H1 (cell line): ENCODE results near the gene GCK. TPM values are rescaled to one million over a fixed set of nuclear protein-coding genes. Genes with fewer than 3 reads are reported as not detected.

Experiments used
- CTCF ChIA-PET: fragments of 300-600 bp; sonication (Branson Sonifier 250); formaldehyde crosslinking; loops from one replicate; lab custom pipeline; 2021; ENCODE audit not compliant: partially characterized antibody; lab: Charles Lee
- POLR2A ChIA-PET: fragments of 300-600 bp; sonication (Branson Sonifier 250); formaldehyde crosslinking; loops from one replicate; lab custom pipeline; 2021; ENCODE audit warnings: inconsistent platforms; ENCODE audit not compliant: partially characterized antibody; lab: Charles Lee
- DNase-seq, 2 experiments: peaks; one replicate each; pipeline versions ENCODE4 v3.0.0 to v3.0.0-alpha.2; 2010 to 2022; ENCODE audit warnings: low spot score in 2 of 2, low read depth in 1 of 2, mixed read lengths in 1 of 2
- FAIRE-seq: peaks from 2 replicates; lab custom pipeline; 2011; peaks lifted over from hg19 to GRCh38; lab: Jason Lieb, UNC
- H2AFZ ChIP-seq: 2 replicates; pipeline ENCODE4 v1.8.1; 2012; ENCODE audit warnings: low read length, inconsistent platforms
- H2AK5ac ChIP-seq: 2 replicates; pipeline ENCODE4 v1.6.1; 2013; ENCODE audit warnings: low read depth, low read length
- H2BK120ac ChIP-seq: replicated peaks from 2 replicates; pipeline ENCODE3; 2013; ENCODE audit warnings: low read depth, low read length, inconsistent platforms
- H2BK12ac ChIP-seq: 2 replicates; pipeline ENCODE4 v1.6.1; 2013; ENCODE audit warnings: low read depth, low read length
- H2BK15ac ChIP-seq: 2 replicates; pipeline ENCODE4 v1.6.1; 2013; ENCODE audit warnings: low read length
- H2BK20ac ChIP-seq: 2 replicates; pipeline ENCODE4 v1.6.1; 2013; ENCODE audit warnings: low read length
- H2BK5ac ChIP-seq: 2 replicates; pipeline ENCODE4 v1.6.1; 2013; ENCODE audit warnings: low read depth, low read length
- H3K14ac ChIP-seq: 2 replicates; pipeline ENCODE4 v1.6.1; 2013; ENCODE audit warnings: inconsistent platforms; ENCODE audit not compliant: insufficient read length
- H3K18ac ChIP-seq: 2 replicates; pipeline ENCODE4 v1.6.1; 2013; ENCODE audit warnings: low read length; ENCODE audit errors: extremely low read depth
- H3K23ac ChIP-seq: 2 replicates; pipeline ENCODE4 v1.6.1; 2013; ENCODE audit warnings: inconsistent platforms; ENCODE audit not compliant: insufficient read length
- H3K23me2 ChIP-seq: 2 replicates; pipeline ENCODE4 v1.6.1; 2013; ENCODE audit warnings: low read depth, low read length
- H3K27ac ChIP-seq: 2 replicates; pipeline ENCODE4 v1.6.1; 2011; ENCODE audit warnings: low read depth, low read length, inconsistent platforms
- H3K27me3 ChIP-seq, 4 experiments: replicated peaks in 1 of 4; 1 replicate in 1 of 4; 2 replicates in 3 of 4; pipeline versions ENCODE4 v1.6.1 to v1.8.1; 2011 to 2013; ENCODE audit warnings: low read length in 3 of 4, mild to moderate bottlenecking in 3 of 4, inconsistent platforms in 2 of 4, mixed read lengths in 2 of 4, moderate library complexity in 1 of 4; ENCODE audit not compliant: control insufficient read depth in 3 of 4, insufficient read depth in 3 of 4; ENCODE audit errors: extremely low read depth in 1 of 4
- H3K36me3 ChIP-seq, 4 experiments: 2 replicates each; pipeline versions ENCODE4 v1.6.1 to v1.8.1; 2011 to 2013; ENCODE audit warnings: mild to moderate bottlenecking in 4 of 4, low read length in 3 of 4, moderate library complexity in 2 of 4, control low read depth in 1 of 4, inconsistent platforms in 1 of 4; ENCODE audit not compliant: insufficient read depth in 4 of 4, control insufficient read depth in 2 of 4
- H3K4ac ChIP-seq: replicated peaks from 2 replicates; pipeline ENCODE3; 2013; ENCODE audit warnings: low read length, low read depth, mixed read lengths, inconsistent platforms; ENCODE audit not compliant: insufficient read length
- H3K4me1 ChIP-seq, 4 experiments: replicated peaks in 1 of 4; 1 replicate in 1 of 4; 2 replicates in 3 of 4; pipeline versions ENCODE4 v1.6.1 to v1.8.1; 2011 to 2013; ENCODE audit warnings: low read length in 3 of 4, inconsistent platforms in 2 of 4, mixed read lengths in 1 of 4; ENCODE audit not compliant: insufficient read depth in 4 of 4, control insufficient read depth in 3 of 4
- H3K4me2 ChIP-seq, 2 experiments: 2 replicates each; pipeline versions ENCODE4 v1.6.1 to v1.8.1; 2011 to 2013; ENCODE audit warnings: low read depth in 2 of 2, low read length in 2 of 2, control low read depth in 1 of 2, inconsistent platforms in 1 of 2, mild to moderate bottlenecking in 1 of 2; ENCODE audit not compliant: insufficient read depth in 1 of 2
- H3K4me3 ChIP-seq, 4 experiments: fragments of 200-600, 300-600 bp in 1 of 4; sonication (generic), shearing (Covaris generic), sonication (Bioruptor Twin) in 1 of 4; 2 replicates each; pipeline versions ENCODE4 v1.5.1 to v1.8.1; 2011 to 2016; ENCODE audit warnings: low read length in 4 of 4, low read depth in 3 of 4, control low read depth in 2 of 4, inconsistent platforms in 2 of 4, mild to moderate bottlenecking in 2 of 4, mixed read lengths in 1 of 4, moderate library complexity in 1 of 4; ENCODE audit not compliant: insufficient read depth in 2 of 4; ENCODE audit errors: extremely low read depth in 1 of 4
- H3K56ac ChIP-seq: replicated peaks from 2 replicates; pipeline ENCODE3; 2013; ENCODE audit warnings: low read depth, mild to moderate bottlenecking, mixed read lengths, low read length, inconsistent platforms; ENCODE audit not compliant: insufficient read length
- H3K79me1 ChIP-seq: 2 replicates; pipeline ENCODE4 v1.6.1; 2013; ENCODE audit warnings: low read depth, low read length, control low read depth
- H3K79me2 ChIP-seq, 2 experiments: 2 replicates each; pipeline versions ENCODE4 v1.6.1 to v1.8.1; 2012 to 2013; ENCODE audit warnings: low read length in 2 of 2, mild to moderate bottlenecking in 2 of 2, inconsistent platforms in 1 of 2; ENCODE audit not compliant: insufficient read depth in 2 of 2, control insufficient read depth in 1 of 2
- H3K9ac ChIP-seq, 4 experiments: replicated peaks in 1 of 4; 1 replicate in 1 of 4; 2 replicates in 3 of 4; pipeline versions ENCODE4 v1.6.1 to v1.8.1; 2011 to 2013; ENCODE audit warnings: low read depth in 3 of 4, low read length in 3 of 4, control low read depth in 2 of 4, mild to moderate bottlenecking in 2 of 4, moderate library complexity in 2 of 4, inconsistent platforms in 1 of 4; ENCODE audit errors: extremely low read depth in 1 of 4
- H3K9me3 ChIP-seq, 2 experiments: 2 replicates each; pipeline versions ENCODE4 v1.6.1 to v1.8.1; 2012 to 2013; ENCODE audit warnings: mild to moderate bottlenecking in 2 of 2, moderate library complexity in 2 of 2, control low read depth in 1 of 2, inconsistent platforms in 1 of 2, low read depth in 1 of 2, low read length in 1 of 2, mixed read lengths in 1 of 2; ENCODE audit not compliant: insufficient read depth in 2 of 2
- H4K20me1 ChIP-seq, 2 experiments: replicated peaks in 1 of 2; 2 replicates each; pipeline versions ENCODE3 to v1.8.1; 2011 to 2013; ENCODE audit warnings: inconsistent platforms in 2 of 2, low read length in 2 of 2, mild to moderate bottlenecking in 1 of 2; ENCODE audit not compliant: insufficient read depth in 2 of 2, control insufficient read depth in 1 of 2
- H4K5ac ChIP-seq: 2 replicates; pipeline ENCODE4 v1.6.1; 2013; ENCODE audit warnings: low read length, low read depth, mixed read lengths, inconsistent platforms; ENCODE audit not compliant: insufficient read length
- H4K8ac ChIP-seq: 2 replicates; pipeline ENCODE4 v1.8.0; 2013; ENCODE audit warnings: mild to moderate bottlenecking, moderate library complexity, low read length, inconsistent platforms; ENCODE audit not compliant: insufficient read depth; ENCODE audit errors: extremely low read depth
- H4K91ac ChIP-seq: replicated peaks from 2 replicates; pipeline ENCODE3; 2013; ENCODE audit warnings: low read length, mixed read lengths, inconsistent platforms; ENCODE audit not compliant: insufficient read length
- CEBPB ChIP-seq: IDR thresholded peaks from 2 replicates; pipeline ENCODE4 v1.6.1; 2012; ENCODE audit warnings: low read depth, low read length
- CHD1 ChIP-seq: IDR thresholded peaks from 2 replicates; pipeline ENCODE4 v1.6.1; 2012; ENCODE audit warnings: low read depth, low read length, improper control_type of control experiment
- EP300 ChIP-seq, 2 experiments: IDR thresholded peaks; 1 replicate in 1 of 2; 2 replicates in 1 of 2; pipeline ENCODE4 v1.6.1; 2011 to 2012; ENCODE audit warnings: low read depth in 2 of 2, low read length in 2 of 2, mild to moderate bottlenecking in 2 of 2, borderline replicate concordance in 1 of 2, inconsistent platforms in 1 of 2, moderate library complexity in 1 of 2
- NRF1 ChIP-seq: IDR thresholded peaks from 2 replicates; pipeline ENCODE4 v1.6.1; 2011; ENCODE audit warnings: mild to moderate bottlenecking, low read depth, low read length, improper control_type of control experiment
- RAD21 ChIP-seq, 2 experiments: IDR thresholded peaks in 1 of 2; conservative IDR thresholded peaks in 1 of 2; 2 replicates each; pipeline ENCODE4 v1.6.1; 2011; ENCODE audit warnings: low read depth in 2 of 2, low read length in 2 of 2, improper control_type of control experiment in 1 of 2, inconsistent platforms in 1 of 2, mild to moderate bottlenecking in 1 of 2, moderate library complexity in 1 of 2
- SIX5 ChIP-seq: IDR thresholded peaks from 2 replicates; pipeline ENCODE4 v1.6.1; 2011; ENCODE audit warnings: mild to moderate bottlenecking, low read depth, low read length
- SUZ12 ChIP-seq: fragments of 200-600 bp; sonication (generic); IDR thresholded peaks from 2 replicates; pipeline ENCODE4 v1.6.1; 2012; ENCODE audit warnings: mild to moderate bottlenecking, inconsistent platforms, low read length, moderate library complexity, mixed read lengths
- WGBS, 2 experiments: shearing (Covaris generic) in 1 of 2; methylation state at CpG; one replicate each; pipeline versions ENCODE4 v1.1.6 to v1.1.7; 2013 to 2015; ENCODE audit warnings: low lambda C conversion rate in 2 of 2, mixed read lengths in 2 of 2, inconsistent platforms in 1 of 2, low coverage in 1 of 2, missing lambda C conversion rate in 1 of 2; ENCODE audit not compliant: insufficient replicate concordance in 2 of 2, insufficient coverage in 1 of 2, insufficient read length in 1 of 2; ENCODE audit errors: extremely low coverage in 1 of 2, missing lambda C conversion rate in 1 of 2; 5-methylcytosine and 5-hydroxymethylcytosine counted together
- polyA plus RNA-seq, 7 experiments: library from polyadenylated mRNA; depleted of rRNA in 3 of 7; stranded (reverse) in 5 of 7; unstranded in 2 of 7; fragments of >200 nt in 5 of 7; fragments of 200-250 nt in 2 of 7; gene quantifications; 1 replicate in 5 of 7; 2 replicates in 1 of 7; 4 replicates in 1 of 7; pipeline versions ENCODE4 v1.2.1 to v1.2.3, GENCODE V29; 2011 to 2013; ENCODE audit warnings: missing spikeins in 2 of 7, mixed read lengths in 2 of 7
- total RNA-seq: library from RNA; stranded (reverse); fragmentation: NEBNext Ultra II Directional; extraction: Animal tissue kit (Norgen Biotek cat#: 25700); gene quantifications from 2 replicates; pipeline ENCODE4 v1.2.1, GENCODE V29; 2021
- TF ChIP-seq, protein P1 (sequence below), 3 experiments: IDR thresholded peaks; 1 replicate in 2 of 3; 2 replicates in 1 of 3; pipeline versions ENCODE4 v1.5.1 to v1.6.1; 2011; ENCODE audit warnings: low read length in 3 of 3, mild to moderate bottlenecking in 3 of 3, inconsistent platforms in 2 of 3, low read depth in 1 of 3, moderate library complexity in 1 of 3; ENCODE audit not compliant: insufficient read depth in 1 of 3; ENCODE audit errors: control extremely low read depth in 1 of 3

GCK gene
- total and polyA plus RNA-seq, 2 of the 8 experiments (the other 6 are each of a cell fraction or from before 2014, with no cell fraction given), result 2.4 to 4.9 TPM

DNA sequence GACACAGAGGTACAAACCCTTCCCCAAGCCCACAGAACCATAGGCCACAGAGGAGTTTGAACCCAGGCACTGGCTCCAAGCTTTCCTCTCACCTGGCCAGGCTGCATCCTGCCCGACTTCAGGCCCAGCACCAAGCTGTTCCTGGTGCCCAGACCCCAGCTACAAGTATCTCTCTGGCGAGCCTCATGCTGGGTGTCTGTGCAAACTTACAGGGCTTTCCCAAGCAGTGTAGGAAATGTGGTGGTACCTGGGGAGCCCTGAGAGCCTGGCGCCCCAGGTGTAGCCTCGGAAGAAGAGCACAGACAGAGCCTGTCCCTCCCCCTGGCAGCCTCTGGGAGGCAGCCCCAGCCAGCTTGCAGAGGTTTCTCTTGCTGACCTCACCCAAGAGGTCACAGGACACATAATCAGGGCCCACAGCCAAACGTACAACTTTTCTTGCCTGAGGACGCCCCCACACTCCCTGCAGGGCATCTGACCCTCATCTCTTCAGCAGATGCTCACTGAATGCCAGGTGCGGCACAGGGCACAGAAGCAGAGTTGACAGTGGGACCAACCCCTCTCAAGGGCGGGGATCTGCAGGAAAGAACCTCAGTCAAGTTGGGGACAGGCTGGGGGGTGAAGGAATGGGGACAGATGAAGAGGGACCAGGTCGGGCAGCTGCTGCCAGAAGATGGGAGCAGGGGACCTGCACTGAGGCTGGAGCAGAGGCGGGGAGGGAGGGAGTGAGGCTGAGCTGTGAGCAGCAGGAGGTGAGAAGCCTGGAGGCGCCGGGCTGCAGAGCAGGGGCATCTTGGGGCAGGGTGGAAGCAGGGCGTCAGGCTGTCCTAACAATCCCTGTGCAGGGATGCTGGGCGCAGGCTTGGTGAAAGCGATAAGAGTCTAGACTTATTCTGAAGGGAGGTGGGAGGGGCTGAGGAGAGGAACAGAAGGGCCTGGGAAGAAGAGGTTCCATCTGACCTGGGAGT is 31.8 kb downstream of the GCK start:
- Histone ChIP-seq H3K9me3 (no peaks in the 10 kb centered on the region), H2AK5ac (no peak overlapping the region), H2BK20ac (no peak overlapping the region), H3K4me2 (no peak overlapping the region), H4K8ac (peak overlapping the region; percentile 35; the same call in 1 of the 2 replicates), H3K79me1 (no peaks in the 10 kb centered on the region), H4K91ac (no peak overlapping the region), H3K36me3 (no peaks in the 10 kb centered on the region), H3K4me1 (no peaks in the 10 kb centered on the region), H4K20me1 (no peaks in the 10 kb centered on the region), H3K4ac (no peak overlapping the region), H3K14ac (no peak overlapping the region), H4K5ac (no peak overlapping the region), H3K27me3 (no peaks in the 10 kb centered on the region; a peak in 1 of 7 replicates), H3K23ac (no peak overlapping the region), H2BK12ac (no peak overlapping the region), H2BK15ac (no peak overlapping the region), H3K18ac (no peak overlapping the region), H3K79me2 (no peaks in the 10 kb centered on the region), H2AFZ (no peak overlapping the region; the same call in 1 of the 2 replicates), H3K4me3 (no peak overlapping the region), H3K23me2 (no peaks in the 10 kb centered on the region), H2BK120ac (no peak overlapping the region), H3K56ac (no peak overlapping the region), H3K27ac (no peak overlapping the region), H2BK5ac (no peak overlapping the region), H3K9ac (no peak overlapping the region)
- WGBS, 2 experiments, result 77% methylated on average over 15 of the region's 15 CpGs; no CpG with 5 or more reads in 1 of the 2 experiments
- DNase-seq (no peak), FAIRE-seq (no peak)
- TF ChIP-seq, protein P1, sequence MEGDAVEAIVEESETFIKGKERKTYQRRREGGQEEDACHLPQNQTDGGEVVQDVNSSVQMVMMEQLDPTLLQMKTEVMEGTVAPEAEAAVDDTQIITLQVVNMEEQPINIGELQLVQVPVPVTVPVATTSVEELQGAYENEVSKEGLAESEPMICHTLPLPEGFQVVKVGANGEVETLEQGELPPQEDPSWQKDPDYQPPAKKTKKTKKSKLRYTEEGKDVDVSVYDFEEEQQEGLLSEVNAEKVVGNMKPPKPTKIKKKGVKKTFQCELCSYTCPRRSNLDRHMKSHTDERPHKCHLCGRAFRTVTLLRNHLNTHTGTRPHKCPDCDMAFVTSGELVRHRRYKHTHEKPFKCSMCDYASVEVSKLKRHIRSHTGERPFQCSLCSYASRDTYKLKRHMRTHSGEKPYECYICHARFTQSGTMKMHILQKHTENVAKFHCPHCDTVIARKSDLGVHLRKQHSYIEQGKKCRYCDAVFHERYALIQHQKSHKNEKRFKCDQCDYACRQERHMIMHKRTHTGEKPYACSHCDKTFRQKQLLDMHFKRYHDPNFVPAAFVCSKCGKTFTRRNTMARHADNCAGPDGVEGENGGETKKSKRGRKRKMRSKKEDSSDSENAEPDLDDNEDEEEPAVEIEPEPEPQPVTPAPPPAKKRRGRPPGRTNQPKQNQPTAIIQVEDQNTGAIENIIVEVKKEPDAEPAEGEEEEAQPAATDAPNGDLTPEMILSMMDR (IDR thresholded peaks at IDR 0.05; ENCODE audit: control extremely low read depth in 1 of 3, insufficient read depth in 1 of 3, low read depth in 1 of 3, low read length in 3 of 3), result peak; percentile 19 to 48 (median 45)
- no peak for TF ChIP-seq NRF1
- TF ChIP-seq EP300 (IDR thresholded peaks at IDR 0.05; ENCODE audit: borderline replicate concordance in 1 of 2, low read depth in 2 of 2, low read length in 2 of 2), result no peak
- no peak for TF ChIP-seq CHD1
- no peak for TF ChIP-seq SIX5
- peak; percentile 49 to 58 for TF ChIP-seq RAD21 (IDR thresholded peaks at IDR 0.05 in 1 of 2, conservative IDR thresholded peaks at IDR 0.05 in 1 of 2; ENCODE audit: low read depth in 2 of 2, low read length in 2 of 2)
- no peak for TF ChIP-seq CEBPB
- TF ChIP-seq SUZ12, result no peak
- CTCF ChIA-PET, result interaction anchor here (0.7 to 2.5 kb wide), 8 partner anchors 9 to 55 kb away, joined by 3 to 8 read pairs (median 3); no protein-coding TSS in a partner anchor
- POLR2A ChIA-PET, result interaction anchor here (1.4 kb wide), 1 partner anchor 10 kb away, joined by 3 read pairs; no protein-coding TSS in a partner anchor
